IMR-90 (cell line): ENCODE results near the gene GAREM1. TPM values are rescaled to one million over a fixed set of nuclear protein-coding genes. Genes with fewer than 3 reads are reported as not detected.

Experiments
- ATAC-seq: fragments of 200-7000 bp; cut with Tn5 transposase; 2 replicates; pipeline ENCODE4 v1.9.1; 2020; ENCODE audit warnings: low read depth, mild to moderate bottlenecking, moderate library complexity
- BruUV-seq: library from RNA; stranded (reverse); fragments of 400-500 nt; replicated peaks from 2 replicates; lab custom pipeline; 2021; lab: Mats Ljungman, UMichigan
- CTCF ChIA-PET: fragments of 300-600 bp; formaldehyde crosslinking; extraction: SDS; loops from one replicate; lab custom pipeline; 2021; ENCODE audit warnings: antibody characterized with exemption; lab: Yijun Ruan, JAX
- POLR2A ChIA-PET: fragments of 300-600 bp; sonication (Branson Sonifier 250); formaldehyde crosslinking; loops from one replicate; lab custom pipeline; 2022; ENCODE audit warnings: antibody characterized with exemption; ENCODE audit not compliant: unreplicated experiment; lab: Charles Lee
- DNase-seq: peaks from one replicate; pipeline ENCODE4 v3.0.0; 2013
- H2AFZ ChIP-seq: replicated peaks from 2 replicates; pipeline ENCODE3; 2013; ENCODE audit warnings: low read length, mild to moderate bottlenecking; ENCODE audit not compliant: poor library complexity
- H2AK5ac ChIP-seq: 2 replicates; pipeline ENCODE4 v1.6.1; 2013; ENCODE audit warnings: low read depth, low read length, inconsistent platforms
- H2AK9ac ChIP-seq: replicated peaks from 2 replicates; pipeline ENCODE3; 2013; ENCODE audit warnings: mild to moderate bottlenecking, low read depth, low read length, moderate library complexity; ENCODE audit not compliant: poor library complexity
- H2BK120ac ChIP-seq: 2 replicates; pipeline ENCODE4 v1.6.1; 2013; ENCODE audit warnings: low read depth, low read length, inconsistent platforms
- H2BK15ac ChIP-seq: 3 replicates; pipeline ENCODE4 v1.6.1; 2013; ENCODE audit warnings: low read depth, low read length, inconsistent platforms
- H2BK20ac ChIP-seq: 2 replicates; pipeline ENCODE4 v1.6.1; 2013; ENCODE audit warnings: low read depth, mild to moderate bottlenecking, inconsistent platforms, low read length, moderate library complexity
- H2BK5ac ChIP-seq: 2 replicates; pipeline ENCODE4 v1.6.1; 2013; ENCODE audit warnings: mild to moderate bottlenecking, low read depth, low read length, inconsistent platforms; ENCODE audit not compliant: poor library complexity, severe bottlenecking
- H3K14ac ChIP-seq: replicated peaks from 2 replicates; pipeline ENCODE4 v1.6.1; 2013; ENCODE audit warnings: low read depth, low read length, inconsistent platforms
- H3K18ac ChIP-seq: 2 replicates; pipeline ENCODE4 v1.6.1; 2013; ENCODE audit warnings: low read depth, low read length, control low read depth
- H3K23ac ChIP-seq: 2 replicates; pipeline ENCODE4 v1.6.1; 2013; ENCODE audit warnings: low read depth, low read length, inconsistent platforms
- H3K27ac ChIP-seq: 2 replicates; pipeline ENCODE4 v1.5.1; 2013; ENCODE audit warnings: mild to moderate bottlenecking, control low read depth, low read length; ENCODE audit not compliant: insufficient read depth
- H3K27me3 ChIP-seq: 2 replicates; pipeline ENCODE4 v1.6.1; 2013; ENCODE audit warnings: low read length; ENCODE audit not compliant: control insufficient read depth, insufficient read depth
- H3K36me3 ChIP-seq: 2 replicates; pipeline ENCODE4 v1.6.1; 2013; ENCODE audit warnings: low read length, mixed read lengths; ENCODE audit not compliant: control insufficient read depth, insufficient read depth
- H3K4ac ChIP-seq: 2 replicates; pipeline ENCODE4 v1.6.1; 2013; ENCODE audit warnings: low read depth, low read length, inconsistent platforms
- H3K4me1 ChIP-seq: 2 replicates; pipeline ENCODE4 v1.6.1; 2013; ENCODE audit warnings: low read length, mixed read lengths; ENCODE audit not compliant: control insufficient read depth, insufficient read depth
- H3K4me2 ChIP-seq: 2 replicates; pipeline ENCODE4 v1.6.1; 2013; ENCODE audit warnings: low read depth, mild to moderate bottlenecking, control low read depth, low read length, moderate library complexity
- H3K4me3 ChIP-seq: 2 replicates; pipeline ENCODE4 v1.5.1; 2013; ENCODE audit warnings: low read depth, mild to moderate bottlenecking, control low read depth, low read length, moderate library complexity; ENCODE audit not compliant: insufficient read depth
- H3K56ac ChIP-seq: 2 replicates; pipeline ENCODE4 v1.6.1; 2013; ENCODE audit warnings: low read length, inconsistent platforms; ENCODE audit not compliant: insufficient read depth; ENCODE audit errors: extremely low read depth
- H3K79me1 ChIP-seq, 2 experiments: 2 replicates each; pipeline ENCODE4 v1.6.1; 2013; ENCODE audit warnings: low read length in 2 of 2, inconsistent platforms in 1 of 2, low read depth in 1 of 2
- H3K9ac ChIP-seq: 2 replicates; pipeline ENCODE4 v1.6.1; 2013; ENCODE audit warnings: low read depth, low read length, control low read depth
- H3K9me1 ChIP-seq: 2 replicates; pipeline ENCODE4 v1.6.1; 2013; ENCODE audit warnings: low read length, inconsistent platforms; ENCODE audit not compliant: insufficient read depth
- H3K9me3 ChIP-seq: 2 replicates; pipeline ENCODE4 v1.6.1; 2013; ENCODE audit warnings: low read length; ENCODE audit not compliant: control insufficient read depth, insufficient read depth
- H4K20me1 ChIP-seq: 2 replicates; pipeline ENCODE4 v1.6.1; 2013; ENCODE audit warnings: low read length, inconsistent platforms; ENCODE audit not compliant: insufficient read depth
- H4K5ac ChIP-seq: 2 replicates; pipeline ENCODE4 v1.6.1; 2013; ENCODE audit warnings: mild to moderate bottlenecking, low read depth, low read length, control low read depth
- H4K8ac ChIP-seq, 2 experiments: 2 replicates each; pipeline ENCODE4 v1.6.1; 2013; ENCODE audit warnings: low read depth in 2 of 2, low read length in 2 of 2, control low read depth in 1 of 2, inconsistent platforms in 1 of 2
- H4K91ac ChIP-seq: 2 replicates; pipeline ENCODE4 v1.6.1; 2013; ENCODE audit warnings: low read depth, low read length, inconsistent platforms; ENCODE audit not compliant: insufficient read depth
- CTCF ChIP-seq: conservative IDR thresholded peaks from 2 replicates; pipeline ENCODE4 v1.5.1; 2012; ENCODE audit warnings: mild to moderate bottlenecking, low read depth, low read length, improper control_type of control experiment
- MAFK ChIP-seq: IDR thresholded peaks from 2 replicates; pipeline ENCODE4 v1.6.1; 2012; ENCODE audit warnings: low read depth, low read length, improper control_type of control experiment
- WGBS, 2 experiments: methylation state at CpG; one replicate each; pipeline versions ENCODE4 v1.1.5 to v1.1.7; 2013; ENCODE audit warnings: missing lambda C conversion rate in 2 of 2; ENCODE audit not compliant: insufficient read length in 1 of 2; ENCODE audit errors: extremely low coverage in 2 of 2; 5-methylcytosine and 5-hydroxymethylcytosine counted together
- dilution Hi-C: fragments of 300-500 bp; cut with HindIII; formaldehyde crosslinking; loops from one replicate; pipeline ENCODE4 v1.14.3; 2018; ENCODE audit warnings: low sequenced_read_pairs; ENCODE audit not compliant: unreplicated experiment
- in situ Hi-C: fragments of 300-500 bp; cut with MboI; formaldehyde crosslinking; loops from 3 replicates; pipeline ENCODE4 v1.14.3; 2019; ENCODE audit warnings: low sequenced_read_pairs, inconsistent platforms, mixed read lengths
- intact Hi-C: fragments of 100-400 bp; cut with micrococcal nuclease; formaldehyde crosslinking; loops from 2 replicates; pipeline ENCODE4 v1.10.0; 2022
- polyA plus RNA-seq, 3 experiments: library from polyadenylated mRNA; depleted of rRNA; stranded (reverse); fragments of >200 nt; gene quantifications; 2 replicates each; pipeline ENCODE4 v1.2.3, GENCODE V29; 2012; ENCODE audit warnings: low replicate concordance in 1 of 3
- total RNA-seq: library from RNA; depleted of rRNA; stranded (reverse); fragments of >200 nt; gene quantifications from 2 replicates; pipeline ENCODE4 v1.2.3, GENCODE V29; 2012

The GAREM1 gene
- total and polyA plus RNA-seq, 2 of the 4 experiments (the other 2 are of a cell fraction) = 1.4 to 2.3 TPM

GRCh38 chr18:32482117-32482516 is 11.4 kb upstream of the GAREM1 start:
- in situ Hi-C loops = no loop called here
- intact Hi-C loops = no loop called here
- H3K23ac ChIP-seq = no peak overlapping the region
- H3K9ac ChIP-seq = no peak overlapping the region
- no peak overlapping the region for H3K4me2 ChIP-seq
- no peak for ATAC-seq
- H2BK20ac ChIP-seq = no peak overlapping the region
- no peak overlapping the region for H2BK15ac ChIP-seq
- peak; percentile 88 for TF ChIP-seq MAFK
- no peak for TF ChIP-seq CTCF
- no peaks in the 10 kb centered on the region for H3K36me3 ChIP-seq
- peaks cover 2% of the 10 kb centered on the region for H3K27me3 ChIP-seq
- H3K56ac ChIP-seq = no peak overlapping the region
- H2AFZ ChIP-seq = no peak overlapping the region
- H2BK5ac ChIP-seq = no peak overlapping the region
- H4K5ac ChIP-seq = no peak overlapping the region
- no peak for DNase-seq
- no peak overlapping the region for H3K4me3 ChIP-seq
- H3K18ac ChIP-seq = no peak overlapping the region
- no peaks in the 10 kb centered on the region for H4K20me1 ChIP-seq
- BruUV-seq = no TSS peak
- H2BK120ac ChIP-seq = no peak overlapping the region
- no peaks in the 10 kb centered on the region for H3K79me1 ChIP-seq
- dilution Hi-C loops = no loop called here
- no peak overlapping the region for H2AK9ac ChIP-seq
- no peaks in the 10 kb centered on the region for H3K9me3 ChIP-seq
- no peak overlapping the region for H2AK5ac ChIP-seq
- H3K4ac ChIP-seq = no peak overlapping the region
- H4K91ac ChIP-seq = no peak overlapping the region
- H3K27ac ChIP-seq = no peak overlapping the region
- no peaks in the 10 kb centered on the region for H3K4me1 ChIP-seq
- H3K9me1 ChIP-seq = no peaks in the 10 kb centered on the region
- no peak overlapping the region for H3K14ac ChIP-seq
- CTCF ChIA-PET = no interaction called here
- no CpG with 5 or more reads among the region's 2 CpGs for WGBS, 2 experiments
- POLR2A ChIA-PET = no interaction called here
- no peak overlapping the region for H4K8ac ChIP-seq
